ENCODE data around the gene EIF4B.
"Not testable (repeated sequence)": the region's sequence is repeated elsewhere in the genome, so short reads cannot be mapped to it uniquely, and the experiment has no call there.

The EIF4B gene

GRCh38 chr12:52992699-52993557 is 13.3 kb upstream of the EIF4B start:
- no peak for DNase-seq (ENCODE audit: low read depth)

- no peak for DNase-seq (ENCODE audit: low read depth)
These were observed 12.7 kb upstream of the EIF4B start for GRCh38 chr12:52993558-52993869.

DNA sequence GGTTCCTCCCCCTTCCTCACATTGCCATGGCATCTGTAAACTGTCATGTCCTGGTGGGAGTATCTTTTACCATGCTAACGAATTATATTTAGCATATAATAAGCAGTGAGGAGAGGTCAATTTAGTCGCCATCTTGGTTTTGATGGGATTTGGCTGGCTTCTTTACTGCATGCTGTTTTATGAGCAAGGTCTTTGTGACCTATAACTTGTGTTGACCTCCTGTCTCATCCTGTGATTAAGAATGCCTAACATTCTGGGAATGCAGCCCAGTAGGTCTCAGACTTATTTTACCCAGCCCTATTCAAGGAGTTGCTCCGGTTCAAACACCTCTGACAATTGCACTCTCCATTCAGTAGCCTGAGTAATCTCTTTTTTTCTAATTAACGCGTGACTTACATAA is 2.1 kb upstream of the EIF4B start:
- peak; percentile 41 for DNase-seq (ENCODE audit: low read depth)

GRCh38 chr12:53004582-53004981 is 1.7 kb upstream of the EIF4B start:
- no peak for DNase-seq (ENCODE audit: low read depth)

DNA sequence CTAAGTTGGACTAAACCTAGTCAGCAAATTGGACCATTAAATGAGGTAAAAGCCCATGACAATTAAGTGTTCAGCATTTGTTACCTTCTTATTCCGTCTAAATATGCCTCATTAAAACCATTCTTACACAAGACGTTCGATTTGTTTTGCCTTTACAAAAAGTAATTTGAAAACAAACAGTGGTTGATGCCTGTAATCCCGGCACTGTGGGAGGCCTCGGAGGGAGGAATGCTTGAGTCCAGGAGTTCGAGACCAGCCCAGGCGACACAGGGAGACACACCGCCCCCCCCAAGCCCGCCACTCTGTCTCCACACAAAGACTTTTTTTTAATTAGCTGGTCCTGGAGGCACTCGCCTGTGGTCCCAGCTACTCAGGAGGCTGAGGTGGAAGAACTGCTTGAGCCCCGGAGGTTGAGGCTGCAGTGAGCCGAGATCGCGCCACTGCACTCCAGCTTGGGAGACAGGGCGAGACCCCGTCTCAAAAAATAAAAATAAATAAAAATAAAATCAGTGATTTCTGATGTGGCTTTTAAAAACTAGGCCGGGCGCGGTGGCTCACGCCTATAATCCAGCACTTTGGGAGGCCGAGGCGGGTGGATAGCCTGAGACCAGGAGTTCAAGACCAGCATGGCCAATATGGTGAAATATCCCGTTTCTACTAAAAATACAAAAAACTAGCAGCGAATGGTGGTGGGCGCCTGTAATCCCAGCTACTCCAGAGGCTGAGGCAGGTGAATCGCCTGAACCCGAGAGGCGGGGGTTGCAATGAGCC is 856 bp upstream of the EIF4B start:
- no peak for DNase-seq (ENCODE audit: low read depth)

DNA sequence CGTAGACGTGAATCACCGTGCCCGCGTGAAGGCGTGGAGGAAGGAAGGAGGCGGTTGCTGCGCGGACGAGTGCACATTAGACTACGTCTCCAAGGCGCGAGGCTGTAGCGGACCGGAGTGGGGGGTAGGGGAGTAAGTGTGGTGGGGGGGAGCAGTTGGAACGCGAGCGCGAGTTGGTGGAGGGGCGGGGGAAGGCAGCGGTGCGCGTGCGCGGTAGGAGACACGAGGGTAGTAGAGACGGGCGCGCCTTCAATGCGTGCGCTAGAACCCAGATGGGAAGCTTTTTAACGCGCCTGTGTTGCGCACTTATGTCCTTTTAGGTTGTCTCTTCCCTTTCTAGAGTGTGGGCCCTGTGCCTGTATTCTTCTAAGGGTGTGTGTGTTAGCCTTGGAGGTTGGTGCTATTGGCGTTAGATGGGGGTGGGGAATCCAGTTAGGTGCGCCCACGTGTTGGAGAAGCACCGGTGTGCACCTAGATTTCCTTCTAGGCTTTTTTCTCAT is 604 bp downstream of the EIF4B start:
- peak; percentile 32 for DNase-seq (ENCODE audit: low read depth)

- no peak for DNase-seq (ENCODE audit: low read depth)
These were observed 1.1 kb downstream of the EIF4B start for GRCh38 chr12:53007343-53007742.

GRCh38 chr12:53008760-53009159 is 2.5 kb downstream of the EIF4B start:
- DNase-seq (ENCODE audit: low read depth) = not testable (repeated sequence)

DNA sequence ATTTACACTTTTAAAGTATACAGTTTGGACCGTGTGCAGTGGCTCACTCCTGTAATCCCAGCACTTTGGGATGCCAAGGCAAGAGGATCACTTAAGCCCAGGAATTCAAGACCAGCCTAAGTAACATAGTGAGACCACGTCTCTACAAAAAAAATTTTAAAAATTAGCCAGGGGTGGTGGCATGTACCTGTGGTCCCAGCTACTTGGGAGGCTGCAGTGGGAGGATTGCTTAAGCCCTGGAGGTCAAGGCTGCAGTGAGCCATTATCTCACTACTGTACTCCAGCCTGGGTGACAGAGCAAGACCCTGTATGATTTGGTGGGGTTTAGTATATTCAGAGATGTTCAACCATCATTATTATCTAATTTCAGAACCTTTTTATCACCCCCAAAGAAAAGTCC is 4.7 kb downstream of the EIF4B start:
- DNase-seq (ENCODE audit: low read depth) = no peak

GRCh38 chr12:53011889-53012288 is 5.6 kb downstream of the EIF4B start:
- no peak for DNase-seq (ENCODE audit: low read depth)

GRCh38 chr12:53012928-53013327 is 6.7 kb downstream of the EIF4B start:
- DNase-seq (ENCODE audit: low read depth) = no peak

GRCh38 chr12:53014709-53015108 is 8.5 kb downstream of the EIF4B start:
- no peak for DNase-seq (ENCODE audit: low read depth)

DNA sequence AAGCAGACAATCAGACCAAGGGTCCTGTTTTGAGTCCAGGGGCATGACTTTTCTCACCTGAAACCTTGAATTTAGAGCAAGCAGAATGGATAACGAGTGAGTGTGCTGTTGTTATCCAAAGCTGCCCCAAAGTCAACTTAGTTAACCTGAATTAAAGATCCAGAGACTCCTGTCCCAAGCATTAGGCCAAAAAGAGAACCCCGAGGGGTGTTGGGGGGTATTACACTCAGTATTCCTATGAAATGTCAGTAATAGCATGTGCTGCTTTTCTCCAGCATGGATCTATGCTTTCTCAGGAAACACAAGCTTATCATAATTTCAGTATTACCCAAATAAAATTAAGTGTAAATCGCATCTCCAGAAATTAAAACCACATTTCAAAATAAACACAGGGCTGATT is 19.0 kb downstream of the EIF4B start:
- no peak for DNase-seq (ENCODE audit: low read depth)

- not testable (repeated sequence) for DNase-seq (ENCODE audit: low read depth)
These were observed 20.8 kb downstream of the EIF4B start for GRCh38 chr12:53027014-53027413.

GRCh38 chr12:53031616-53032015 is 25.4 kb downstream of the EIF4B start:
- no peak for DNase-seq (ENCODE audit: low read depth)

- not testable (repeated sequence) for DNase-seq (ENCODE audit: low read depth)
These were observed 27.6 kb downstream of the EIF4B start for GRCh38 chr12:53033832-53034231.

- no peak for DNase-seq (ENCODE audit: low read depth)
These were observed 28.2 kb downstream of the EIF4B start for GRCh38 chr12:53034459-53034858.

DNA sequence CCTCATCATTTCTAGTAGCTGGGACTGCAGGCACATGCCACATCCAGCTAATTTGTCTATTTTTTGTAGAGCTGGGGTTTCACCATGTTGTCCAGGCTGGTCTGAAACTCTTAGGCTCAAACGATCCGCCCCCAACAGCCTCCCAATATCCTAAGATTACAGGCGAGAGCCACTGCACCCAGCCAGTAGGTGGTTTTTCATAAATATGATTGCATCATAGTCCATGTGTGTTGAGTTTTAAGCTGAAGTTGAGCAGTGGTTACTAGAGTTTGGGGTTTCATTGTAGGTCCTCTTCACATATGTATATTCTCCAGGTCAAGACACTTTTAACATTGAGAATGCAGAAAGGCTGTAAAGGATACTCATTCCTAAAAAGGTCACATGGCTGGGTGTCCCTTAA is 30.5 kb downstream of the EIF4B start:
- DNase-seq (ENCODE audit: low read depth) = no peak

GRCh38 chr12:53039851-53040250 is 33.6 kb downstream of the EIF4B start:
- DNase-seq (ENCODE audit: low read depth) = no peak

DNA sequence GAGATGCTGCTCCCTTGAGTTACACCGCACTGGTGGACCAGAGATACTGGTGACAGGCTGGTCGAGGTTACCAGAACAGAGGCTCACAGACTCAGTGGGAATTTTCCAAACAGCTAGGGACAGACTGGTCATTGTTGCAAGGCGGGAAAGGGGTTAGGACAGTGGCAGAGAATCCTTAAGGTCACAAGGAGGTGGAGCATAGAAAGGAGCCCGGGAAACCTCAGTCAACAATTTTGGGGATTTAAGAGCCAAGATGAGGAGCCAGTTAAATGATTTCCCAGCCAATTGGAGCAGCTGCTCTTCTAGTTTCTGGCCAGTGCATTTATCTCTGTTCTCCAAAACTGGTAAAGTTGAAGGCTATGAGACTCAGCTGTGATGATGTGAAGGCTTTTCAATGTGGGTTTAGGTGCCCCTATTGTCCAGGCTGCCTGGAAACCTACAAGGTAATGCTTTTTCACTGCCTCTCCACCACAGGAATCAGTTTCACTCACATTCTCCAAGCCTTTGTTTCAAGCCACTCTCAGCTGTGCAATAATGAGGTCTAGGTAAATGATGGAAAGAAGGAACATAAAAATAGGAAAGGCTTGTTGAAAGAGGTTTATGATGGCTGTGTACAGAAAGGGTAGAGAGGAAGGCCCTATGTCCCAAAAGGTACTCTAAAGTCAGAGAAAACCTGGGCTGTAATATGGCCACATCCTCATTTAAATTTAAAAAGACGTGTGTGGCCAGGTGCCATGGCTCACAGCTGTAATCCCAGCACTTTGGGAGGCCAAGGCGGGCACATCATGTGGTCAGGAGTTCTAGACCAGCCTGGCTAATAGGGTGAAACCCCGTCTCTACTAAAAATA is 36.6 kb downstream of the EIF4B start:
- no peak for DNase-seq (ENCODE audit: low read depth)

GRCh38 chr12:53044052-53044581 is 37.9 kb downstream of the EIF4B start:
- no peak for DNase-seq (ENCODE audit: low read depth)

All from HS-5 (cell line).